ENCODE data around the gene A2ML1.
"Not testable (repeated sequence)": the region's sequence is repeated elsewhere in the genome, so short reads cannot be mapped to it uniquely, and the experiment has no call there.

The A2ML1 gene

GRCh38 chr12:8817856-8818255 lies 4.6 kb upstream of the A2ML1 start:
- intact Hi-C loops (cut with DNase I; ENCODE audit: low total_unique reads) = no loop called here
- H3K36me3 ChIP-seq = no peaks in the 10 kb centered on the region

GRCh38 chr12:8818526-8818925 lies 3.9 kb upstream of the A2ML1 start:
- intact Hi-C loops (cut with DNase I; ENCODE audit: low total_unique reads) = no loop called here
- no peaks in the 10 kb centered on the region for H3K36me3 ChIP-seq
- H3K27me3 ChIP-seq = no peaks in the 10 kb centered on the region
- no peak overlapping the region for H3K27ac ChIP-seq
- TF ChIP-seq CTCF (IDR thresholded peaks at IDR 0.05) = no peak
- H3K9me3 ChIP-seq = no peaks in the 10 kb centered on the region
- H3K4me3 ChIP-seq = no peak overlapping the region
- peaks cover 0 to 7% (median 0%) of the 10 kb centered on the region in 4 donors for H3K4me1 ChIP-seq
- DNase-seq = no peak

More at GRCh38 chr12:8817856-8818255, 4.6 kb upstream of the A2ML1 start:
- Histone ChIP-seq H3K4me3 (no peak overlapping the region), H3K4me1 (peaks cover 0 to 5% (median 0%) of the 10 kb centered on the region in 4 donors), H3K9me3 (no peaks in the 10 kb centered on the region), H3K27me3 (no peaks in the 10 kb centered on the region), H3K27ac (no peak overlapping the region)
- no peak for DNase-seq
- no peak for TF ChIP-seq CTCF (IDR thresholded peaks at IDR 0.05)

- H3K36me3 ChIP-seq = no peaks in the 10 kb centered on the region
- H3K4me1 ChIP-seq = peaks cover 0 to 12% (median 0%) of the 10 kb centered on the region in 4 donors
- no peaks in the 10 kb centered on the region for H3K9me3 ChIP-seq
- no peak for TF ChIP-seq CTCF (IDR thresholded peaks at IDR 0.05)
- H3K27ac ChIP-seq = no peak overlapping the region
- intact Hi-C loops (cut with DNase I; ENCODE audit: low total_unique reads) = no loop called here
- DNase-seq = no peak
- H3K27me3 ChIP-seq = no peaks in the 10 kb centered on the region
- no peak overlapping the region for H3K4me3 ChIP-seq
These were observed 2.8 kb upstream of the A2ML1 start for GRCh38 chr12:8819666-8819980.

GRCh38 chr12:8820676-8821407 lies 1.6 kb upstream of the A2ML1 start:
- DNase-seq; H3K9me3 ChIP-seq; H3K4me3 ChIP-seq; H3K27me3 ChIP-seq; intact Hi-C loops (cut with DNase I; ENCODE audit: low total_unique reads); H3K27ac ChIP-seq; H3K36me3 ChIP-seq: not testable (repeated sequence)
- H3K4me1 ChIP-seq = peaks cover 0 to 12% (median 0%) of the 10 kb centered on the region in 4 donors

GRCh38 chr12:8821591-8821990 lies 830 bp upstream of the A2ML1 start:
- no peaks in the 10 kb centered on the region for H3K27me3 ChIP-seq
- H3K36me3 ChIP-seq = no peaks in the 10 kb centered on the region
- no peak overlapping the region for H3K4me3 ChIP-seq
- peaks cover 0 to 12% (median 0%) of the 10 kb centered on the region in 4 donors for H3K4me1 ChIP-seq
- H3K9me3 ChIP-seq = no peaks in the 10 kb centered on the region
- TF ChIP-seq CTCF (IDR thresholded peaks at IDR 0.05) = no peak
- H3K27ac ChIP-seq = no peak overlapping the region
- intact Hi-C loops (cut with DNase I; ENCODE audit: low total_unique reads) = no loop called here
- no peak for DNase-seq

GRCh38 chr12:8823565-8824300 lies 1.3 kb downstream of the A2ML1 start:
- Histone ChIP-seq H3K9me3 (no peaks in the 10 kb centered on the region), H3K4me1 (peaks cover 0 to 7% (median 0%) of the 10 kb centered on the region in 4 donors), H3K36me3 (no peaks in the 10 kb centered on the region), H3K27me3 (no peaks in the 10 kb centered on the region), H3K27ac (no peak overlapping the region), H3K4me3 (no peak overlapping the region)
- TF ChIP-seq CTCF (IDR thresholded peaks at IDR 0.05) = peak; percentile 77 to 78
- intact Hi-C loops (cut with DNase I; ENCODE audit: low total_unique reads) = loop anchor here (2.0 kb wide), 1 partner anchor 141 kb away; no protein-coding TSS in a partner anchor
- no peak for DNase-seq
